Measurements from ENCODE around the gene ZBTB21.

The ZBTB21 gene

DNA sequence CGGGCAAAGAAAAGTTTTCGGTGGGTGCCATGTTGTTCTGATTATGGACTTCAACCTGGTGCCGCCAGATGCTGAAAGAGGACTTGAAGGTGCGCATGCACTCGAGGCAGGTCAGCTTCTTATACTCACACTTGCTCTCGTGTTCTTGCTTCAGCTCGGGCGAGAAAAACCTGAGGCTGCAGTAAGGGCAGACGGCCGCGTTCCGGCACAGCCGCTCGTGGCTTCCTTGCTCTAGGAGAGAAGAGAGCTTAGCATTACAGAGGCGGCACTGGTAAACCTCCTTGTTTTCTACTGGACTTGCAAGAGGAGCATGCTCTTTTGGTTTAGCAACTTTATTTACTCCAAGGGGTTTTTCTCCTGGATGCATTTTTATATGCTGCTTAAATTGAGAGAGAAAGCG lies 18.5 kb downstream of the ZBTB21 start:
- Histone ChIP-seq H3K27me3 (ENCODE audit: low read depth, low read length) (no peaks in the 10 kb centered on the region), H3K27ac (ENCODE audit: low read length) (no peak overlapping the region), H3K9ac (ENCODE audit: low read length) (no peak overlapping the region), H3K79me2 (ENCODE audit: low read length) (no peaks in the 10 kb centered on the region), H3K4me3 (ENCODE audit: low read length) (no peak overlapping the region), H3K9me3 (ENCODE audit: insufficient read depth, low read length) (no peaks in the 10 kb centered on the region), H3K4me1 (ENCODE audit: low read length) (no peaks in the 10 kb centered on the region), H3K4me2 (ENCODE audit: low read length) (no peak overlapping the region), H2AFZ (ENCODE audit: low read depth, low read length) (no peak overlapping the region), H4K20me1 (ENCODE audit: insufficient read depth, low read length) (no peaks in the 10 kb centered on the region), H3K36me3 (replicated peaks; ENCODE audit: low read depth, low read length) (peaks cover 30% of the 10 kb centered on the region)
- TF ChIP-seq, protein P1, sequence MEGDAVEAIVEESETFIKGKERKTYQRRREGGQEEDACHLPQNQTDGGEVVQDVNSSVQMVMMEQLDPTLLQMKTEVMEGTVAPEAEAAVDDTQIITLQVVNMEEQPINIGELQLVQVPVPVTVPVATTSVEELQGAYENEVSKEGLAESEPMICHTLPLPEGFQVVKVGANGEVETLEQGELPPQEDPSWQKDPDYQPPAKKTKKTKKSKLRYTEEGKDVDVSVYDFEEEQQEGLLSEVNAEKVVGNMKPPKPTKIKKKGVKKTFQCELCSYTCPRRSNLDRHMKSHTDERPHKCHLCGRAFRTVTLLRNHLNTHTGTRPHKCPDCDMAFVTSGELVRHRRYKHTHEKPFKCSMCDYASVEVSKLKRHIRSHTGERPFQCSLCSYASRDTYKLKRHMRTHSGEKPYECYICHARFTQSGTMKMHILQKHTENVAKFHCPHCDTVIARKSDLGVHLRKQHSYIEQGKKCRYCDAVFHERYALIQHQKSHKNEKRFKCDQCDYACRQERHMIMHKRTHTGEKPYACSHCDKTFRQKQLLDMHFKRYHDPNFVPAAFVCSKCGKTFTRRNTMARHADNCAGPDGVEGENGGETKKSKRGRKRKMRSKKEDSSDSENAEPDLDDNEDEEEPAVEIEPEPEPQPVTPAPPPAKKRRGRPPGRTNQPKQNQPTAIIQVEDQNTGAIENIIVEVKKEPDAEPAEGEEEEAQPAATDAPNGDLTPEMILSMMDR (IDR thresholded peaks at IDR 0.05; ENCODE audit: low read depth, low read length): no peak
- no peak for TF ChIP-seq EZH2phosphoT487 (IDR thresholded peaks at IDR 0.05; ENCODE audit: low read depth)

DNA sequence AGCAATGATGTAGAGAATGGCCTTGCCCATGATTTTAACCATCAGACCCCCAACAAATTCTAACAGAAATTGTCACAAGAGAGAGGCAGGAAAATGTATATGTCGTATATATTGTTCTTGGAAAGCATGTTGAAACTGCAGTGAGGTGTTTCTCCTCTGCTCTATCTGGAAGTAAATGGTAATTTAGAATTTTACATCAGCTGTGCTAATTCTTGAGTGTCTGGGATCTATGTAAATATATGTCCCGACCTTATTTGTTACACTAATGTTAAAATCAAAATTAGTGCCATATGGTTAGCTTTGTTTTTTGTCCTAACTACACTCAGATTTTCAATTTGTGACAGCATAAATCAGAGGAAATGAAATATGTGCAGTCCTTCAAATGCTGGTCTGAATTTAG lies 20.5 kb downstream of the ZBTB21 start:
- H3K9me3 ChIP-seq (ENCODE audit: insufficient read depth, low read length): no peaks in the 10 kb centered on the region
- no peaks in the 10 kb centered on the region for H3K27me3 ChIP-seq (ENCODE audit: low read depth, low read length)
- H2AFZ ChIP-seq (ENCODE audit: low read depth, low read length): no peak overlapping the region
- H4K20me1 ChIP-seq (ENCODE audit: insufficient read depth, low read length): no peaks in the 10 kb centered on the region
- peaks cover 27% of the 10 kb centered on the region for H3K36me3 ChIP-seq (replicated peaks; ENCODE audit: low read depth, low read length)
- H3K4me3 ChIP-seq (ENCODE audit: low read length): no peak overlapping the region
- H3K27ac ChIP-seq (ENCODE audit: low read length): no peak overlapping the region
- H3K4me1 ChIP-seq (ENCODE audit: low read length): no peaks in the 10 kb centered on the region
- no peak overlapping the region for H3K4me2 ChIP-seq (ENCODE audit: low read length)
- H3K9ac ChIP-seq (ENCODE audit: low read length): no peak overlapping the region
- no peaks in the 10 kb centered on the region for H3K79me2 ChIP-seq (ENCODE audit: low read length)
- TF ChIP-seq, protein P1 (IDR thresholded peaks at IDR 0.05; ENCODE audit: low read depth, low read length): no peak
- TF ChIP-seq EZH2phosphoT487 (IDR thresholded peaks at IDR 0.05; ENCODE audit: low read depth): no peak

GRCh38 chr21:41987310-41987709 lies 22.9 kb downstream of the ZBTB21 start:
- Histone ChIP-seq H3K9me3 (ENCODE audit: insufficient read depth, low read length) (no peaks in the 10 kb centered on the region), H3K79me2 (ENCODE audit: low read length) (no peaks in the 10 kb centered on the region), H2AFZ (ENCODE audit: low read depth, low read length) (no peak overlapping the region), H3K27me3 (ENCODE audit: low read depth, low read length) (no peaks in the 10 kb centered on the region), H3K4me1 (ENCODE audit: low read length) (no peaks in the 10 kb centered on the region), H3K27ac (ENCODE audit: low read length) (no peak overlapping the region), H3K36me3 (replicated peaks; ENCODE audit: low read depth, low read length) (peaks cover 13% of the 10 kb centered on the region), H3K9ac (ENCODE audit: low read length) (no peak overlapping the region), H3K4me3 (ENCODE audit: low read length) (no peak overlapping the region), H3K4me2 (ENCODE audit: low read length) (no peak overlapping the region), H4K20me1 (ENCODE audit: insufficient read depth, low read length) (no peaks in the 10 kb centered on the region)
- TF ChIP-seq, protein P1 (IDR thresholded peaks at IDR 0.05; ENCODE audit: low read depth, low read length): no peak
- TF ChIP-seq EZH2phosphoT487 (IDR thresholded peaks at IDR 0.05; ENCODE audit: low read depth): no peak

- Histone ChIP-seq H3K4me1 (ENCODE audit: low read length) (no peaks in the 10 kb centered on the region), H3K9me3 (ENCODE audit: insufficient read depth, low read length) (no peaks in the 10 kb centered on the region), H3K9ac (ENCODE audit: low read length) (no peak overlapping the region), H2AFZ (ENCODE audit: low read depth, low read length) (no peak overlapping the region), H3K4me3 (ENCODE audit: low read length) (no peak overlapping the region), H3K27ac (ENCODE audit: low read length) (no peak overlapping the region), H4K20me1 (ENCODE audit: insufficient read depth, low read length) (no peaks in the 10 kb centered on the region), H3K79me2 (ENCODE audit: low read length) (no peaks in the 10 kb centered on the region), H3K4me2 (ENCODE audit: low read length) (no peak overlapping the region), H3K27me3 (ENCODE audit: low read depth, low read length) (no peaks in the 10 kb centered on the region), H3K36me3 (replicated peaks; ENCODE audit: low read depth, low read length) (peaks cover 2% of the 10 kb centered on the region)
- TF ChIP-seq EZH2phosphoT487 (IDR thresholded peaks at IDR 0.05; ENCODE audit: low read depth): no peak
- TF ChIP-seq, protein P1 (IDR thresholded peaks at IDR 0.05; ENCODE audit: low read depth, low read length): no peak
Measured at GRCh38 chr21:41985662-41986416, 24.3 kb downstream of the ZBTB21 start.

Data from OCI-LY3 (cell line).